Adrenal gland (tissue), 12 donors: ENCODE data around the gene TGFBR2. TPM values are rescaled to one million over a fixed set of nuclear protein-coding genes. Genes with fewer than 3 reads are reported as not detected.

Source experiments
- DNase-seq, 7 donors: peaks; one replicate each; pipeline ENCODE4 v3.0.0-alpha.2; 2019 to 2020
- H3K27ac ChIP-seq, 5 donors: fragments of 200-600 bp; sonication (generic) in 4 of 5; 1 replicate in 3 of 5; 2 replicates in 2 of 5; pipeline versions ENCODE4 v1.5.1 to v1.8.0; 2016 to 2020; ENCODE audit warnings: mild to moderate bottlenecking in 1 of 5
- H3K27me3 ChIP-seq: fragments of 200-600 bp; 2 replicates; pipeline ENCODE4 v1.8.0; 2021
- H3K36me3 ChIP-seq, 2 donors: fragments of 200-600 bp; replicated peaks in 1 of 2; 1 replicate in 1 of 2; 2 replicates in 1 of 2; pipeline versions ENCODE4 v1.5.1 to v1.8.0; 2018 to 2022
- H3K4me1 ChIP-seq, 2 donors: fragments of 200-600 bp; replicated peaks in 1 of 2; 1 replicate in 1 of 2; 2 replicates in 1 of 2; pipeline versions ENCODE4 v1.5.1 to v1.8.0; 2018 to 2021
- H3K4me3 ChIP-seq, 4 donors: fragments of 200-600 bp; sonication (generic) in 3 of 4; one replicate each; pipeline ENCODE4 v1.5.1; 2016 to 2018
- H3K9me3 ChIP-seq, 3 donors: fragments of 200-600 bp; sonication (generic) in 1 of 3; replicated peaks in 1 of 3; 1 replicate in 2 of 3; 2 replicates in 1 of 3; pipeline versions ENCODE4 v1.5.1 to v1.8.0; 2016 to 2021
- CTCF ChIP-seq, 6 experiments: fragments of 450-650 bp in 4 of 6; fragments of 200-600 bp in 2 of 6; sonication (generic) in 1 of 6; IDR thresholded peaks; 1 replicate in 5 of 6; 2 replicates in 1 of 6; pipeline versions ENCODE4 v1.5.1 to v1.8.0; 2016 to 2021; ENCODE audit warnings: antibody characterized with exemption in 6 of 6, mild to moderate bottlenecking in 2 of 6, moderate library complexity in 1 of 6
- POLR2A ChIP-seq, 2 donors: fragments of 450-650 bp; IDR thresholded peaks; one replicate each; pipeline ENCODE4 v1.6.1; 2017; ENCODE audit warnings: antibody characterized with exemption in 2 of 2, mild to moderate bottlenecking in 2 of 2, moderate library complexity in 1 of 2
- WGBS, 4 donors: extraction: QIAGEN DNeasy Blood & Tissue Kit in 2 of 4; methylation state at CpG; one replicate each; pipeline versions ENCODE4 v1.1.5 to v1.1.7; 2013 to 2017; 5-methylcytosine and 5-hydroxymethylcytosine counted together
- intact Hi-C, 2 donors: fragments of 100-400 bp; cut with DNase I; formaldehyde crosslinking; loops; one replicate each; pipeline versions ENCODE4 v1.14.1 to v1.15.0; 2022 to 2023
- polyA plus RNA-seq, 3 donors: library from polyadenylated mRNA; stranded (reverse); fragments of 200-250 nt in 2 of 3; fragments of 350-450 nt in 1 of 3; fragmentation: Illumina TruSeq in 1 of 3; extraction: RNeasy Lipid Tissue Mini Kit (QIAGEN cat#74804) in 1 of 3; gene quantifications; one replicate each; pipeline ENCODE4 v1.2.3, GENCODE V29; 2013 to 2014
- total RNA-seq, 9 donors: library from RNA; depleted of rRNA in 4 of 9; stranded (reverse); fragments of >200 nt in 4 of 9; fragments of 120-200 nt in 1 of 9; fragmentation: NEBNext Ultra II Directional in 1 of 9; extraction: Animal tissue kit (Norgen Biotek cat#: 25700) in 1 of 9; gene quantifications; one replicate each; pipeline versions ENCODE4 v1.1.0 to v1.2.4, GENCODE V29; 2013 to 2023
- donor health status: healthy with polysubstance abuse.
- donor health status: Bipolar disorder and iron deficiency.
- donor health status: DM: yes; HTN: yes; CAD: no.
- donor health status: DM: no; HTN: no; CAD: no.
- donor health status: DM: no; HTN: no; CAD: no.
- donor health status: DM: yes; HTN: yes; CAD: no.

The TGFBR2 gene
- total and polyA plus RNA-seq, 12 donors, result 19.1 to 296 (median 153) TPM

- Histone ChIP-seq H3K36me3 (peaks cover 0 to 36% of the 10 kb centered on the region in 2 donors), H3K4me3 (no peak overlapping the region), H3K27ac (no peak overlapping the region), H3K27me3 (no peaks in the 10 kb centered on the region), H3K4me1 (peaks cover 9 to 31% of the 10 kb centered on the region in 2 donors), H3K9me3 (no peaks in the 10 kb centered on the region)
- TF ChIP-seq CTCF (IDR thresholded peaks at IDR 0.05) (no peak), POLR2A (IDR thresholded peaks at IDR 0.05) (no peak)
- no peak for DNase-seq
- intact Hi-C loops, result loop anchor here in 1 of 2 donors (10.0 kb wide), 1 partner anchor 82 kb away; no protein-coding TSS in a partner anchor
- 74 to 77% (median 75%) methylated on average over 2 of the region's 2 CpGs for WGBS, 4 donors
Observed at GRCh38 chr3:30696896-30697295, 90.5 kb downstream of the TGFBR2 start.

- intact Hi-C loops, result loop anchor here in 1 of 2 donors (10.0 kb wide), 1 partner anchor 84 kb away; no protein-coding TSS in a partner anchor
- Histone ChIP-seq H3K27ac (no peak overlapping the region), H3K4me3 (no peak overlapping the region), H3K4me1 (peaks cover 9 to 23% of the 10 kb centered on the region in 2 donors), H3K9me3 (no peaks in the 10 kb centered on the region), H3K27me3 (no peaks in the 10 kb centered on the region), H3K36me3 (peaks cover 0 to 21% of the 10 kb centered on the region in 2 donors)
- WGBS, 4 donors, result 34 to 80% (median 77%) methylated on average over 2 of the region's 2 CpGs
- no peak for TF ChIP-seq CTCF (IDR thresholded peaks at IDR 0.05)
- no peak for TF ChIP-seq POLR2A (IDR thresholded peaks at IDR 0.05)
- no peak for DNase-seq
Observed at GRCh38 chr3:30698549-30698948, 92.1 kb downstream of the TGFBR2 start.

- no peaks in the 10 kb centered on the region for H3K9me3 ChIP-seq
- H3K4me3 ChIP-seq, result no peak overlapping the region
- peaks cover 0 to 12% of the 10 kb centered on the region in 2 donors for H3K36me3 ChIP-seq
- intact Hi-C loops, result loop anchor here in 1 of 2 donors (10.0 kb wide), 1 partner anchor 85 kb away; no protein-coding TSS in a partner anchor
- H3K4me1 ChIP-seq, result peaks cover 9 to 13% of the 10 kb centered on the region in 2 donors
- WGBS, 4 donors, result 93 to 96% (median 95%) methylated on average over 4 of the region's 4 CpGs
- no peak overlapping the region for H3K27ac ChIP-seq
- no peak for DNase-seq
- H3K27me3 ChIP-seq, result no peaks in the 10 kb centered on the region
- TF ChIP-seq POLR2A (IDR thresholded peaks at IDR 0.05), result no peak
- TF ChIP-seq CTCF (IDR thresholded peaks at IDR 0.05), result no peak
Observed at GRCh38 chr3:30699927-30700326, 93.5 kb downstream of the TGFBR2 start.

- H3K27me3 ChIP-seq, result no peaks in the 10 kb centered on the region
- no peaks in the 10 kb centered on the region for H3K9me3 ChIP-seq
- H3K36me3 ChIP-seq, result peaks cover 0 to 9% of the 10 kb centered on the region in 2 donors
- H3K27ac ChIP-seq, result no peak overlapping the region
- WGBS, 4 donors, result 91 to 97% (median 94%) methylated on average over 3 of the region's 3 CpGs
- intact Hi-C loops, result no loop called here
- TF ChIP-seq CTCF (IDR thresholded peaks at IDR 0.05) (no peak), POLR2A (IDR thresholded peaks at IDR 0.05) (no peak)
- peaks cover 9 to 12% of the 10 kb centered on the region in 2 donors for H3K4me1 ChIP-seq
- no peak overlapping the region for H3K4me3 ChIP-seq
- DNase-seq, result no peak
Observed at GRCh38 chr3:30700702-30701321, 94.4 kb downstream of the TGFBR2 start.
